ENCODE data around the gene C14orf180. TPM values are rescaled to one million over a fixed set of nuclear protein-coding genes. Genes with fewer than 3 reads are reported as not detected.

C14orf180 gene
- total and polyA plus RNA-seq, 2 experiments from 2014 or later, result not detected

DNA sequence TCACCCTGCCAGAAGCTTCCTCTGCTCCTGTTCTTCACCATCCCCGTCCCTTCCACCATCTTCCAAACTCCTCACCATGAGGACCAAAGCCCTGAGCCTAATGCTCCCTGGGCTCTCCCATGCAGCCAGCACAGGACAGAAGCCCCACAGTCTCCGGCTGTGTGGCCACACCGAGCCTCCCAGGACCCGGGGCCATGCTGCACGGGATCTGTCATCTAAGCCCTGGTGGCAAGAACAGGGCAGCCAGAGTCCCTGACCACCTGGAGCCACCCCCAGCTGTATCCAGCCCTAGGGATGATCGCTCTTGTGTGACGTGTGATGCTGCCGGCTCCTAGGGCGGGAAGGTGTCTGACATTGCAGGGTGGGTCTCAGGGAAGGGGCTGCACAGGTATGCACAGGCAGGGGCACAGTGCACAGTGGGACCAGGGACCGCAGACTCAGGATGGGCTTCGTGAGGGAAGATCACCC is 16.9 kb downstream of the C14orf180 start:
- Histone ChIP-seq H3K27me3 (replicated peaks; ENCODE audit: insufficient read depth) (no peaks in the 10 kb centered on the region; the same call in 1 of the 2 replicates), H3K4me3 (no peak overlapping the region), H3K36me3 (ENCODE audit: low read depth) (no peaks in the 10 kb centered on the region), H2AFZ (no peak overlapping the region), H3K27ac (no peak overlapping the region), H3F3A (ENCODE audit: insufficient read depth) (no peaks in the 10 kb centered on the region), H3K9me3 (ENCODE audit: low read depth) (no peaks in the 10 kb centered on the region), H4K20me1 (ENCODE audit: insufficient read depth) (no peaks in the 10 kb centered on the region), H3K4me2 (ENCODE audit: unreplicated experiment) (no peak overlapping the region), H3K4me1 (ENCODE audit: insufficient read depth) (no peaks in the 10 kb centered on the region), H3K79me2 (ENCODE audit: insufficient read depth) (no peaks in the 10 kb centered on the region), H3K9me2 (ENCODE audit: insufficient read depth) (no peaks in the 10 kb centered on the region), H3K9ac (no peak overlapping the region)
- WGBS, 2 experiments (ENCODE audit: low coverage in 1 of 2, low lambda C conversion rate in 2 of 2, missing lambda C conversion rate in 2 of 2), result 55 to 59% methylated on average over 11 of the region's 11 CpGs
- in situ Hi-C loops (cut with MboI), result no loop called here
- TF ChIP-seq EZH2phosphoT487 (IDR thresholded peaks at IDR 0.05; ENCODE audit: insufficient read depth, low read depth) (no peak), EZH2 (IDR thresholded peaks at IDR 0.05; ENCODE audit: insufficient read depth, poor library complexity, severe bottlenecking) (no peak)
- no peak for DNase-seq

DNA sequence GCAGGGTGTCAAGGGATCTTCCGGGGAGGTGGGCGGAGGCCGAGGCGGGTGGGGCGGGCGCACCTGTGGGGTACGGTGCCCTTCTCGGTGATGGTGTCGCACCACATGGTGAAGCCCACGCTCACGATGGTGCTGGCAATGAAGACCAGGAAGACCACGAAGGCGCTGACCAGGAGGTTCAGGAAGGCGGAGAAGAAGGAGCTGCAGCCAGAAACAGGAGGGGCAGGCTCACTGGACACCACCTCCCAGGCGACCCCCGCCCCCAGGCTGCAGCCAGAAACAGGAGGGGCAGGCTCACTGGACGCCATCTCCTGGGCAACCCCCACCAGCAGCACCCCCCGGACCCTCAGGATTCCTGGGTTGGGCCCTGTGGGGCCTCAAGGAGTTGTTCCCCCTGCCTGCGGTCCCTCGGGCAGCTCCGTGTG is 17.4 kb downstream of the C14orf180 start:
- Histone ChIP-seq H3K4me3 (no peak overlapping the region), H3F3A (ENCODE audit: insufficient read depth) (no peaks in the 10 kb centered on the region), H4K20me1 (ENCODE audit: insufficient read depth) (no peaks in the 10 kb centered on the region), H3K79me2 (ENCODE audit: insufficient read depth) (no peaks in the 10 kb centered on the region), H3K4me2 (ENCODE audit: unreplicated experiment) (no peak overlapping the region), H3K9me2 (ENCODE audit: insufficient read depth) (no peaks in the 10 kb centered on the region), H3K9me3 (ENCODE audit: low read depth) (no peaks in the 10 kb centered on the region), H3K9ac (no peak overlapping the region), H3K36me3 (ENCODE audit: low read depth) (no peaks in the 10 kb centered on the region), H2AFZ (no peak overlapping the region), H3K27me3 (replicated peaks; ENCODE audit: insufficient read depth) (no peaks in the 10 kb centered on the region; the same call in 1 of the 2 replicates), H3K27ac (no peak overlapping the region), H3K4me1 (ENCODE audit: insufficient read depth) (no peaks in the 10 kb centered on the region)
- in situ Hi-C loops (cut with MboI), result no loop called here
- WGBS, 2 experiments (ENCODE audit: low coverage in 1 of 2, low lambda C conversion rate in 2 of 2, missing lambda C conversion rate in 2 of 2), result 65 to 66% methylated on average over 18 to 20 of the region's 21 CpGs
- TF ChIP-seq EZH2phosphoT487 (IDR thresholded peaks at IDR 0.05; ENCODE audit: insufficient read depth, low read depth) (no peak), EZH2 (IDR thresholded peaks at IDR 0.05; ENCODE audit: insufficient read depth, poor library complexity, severe bottlenecking) (no peak)
- no peak for DNase-seq

DNA sequence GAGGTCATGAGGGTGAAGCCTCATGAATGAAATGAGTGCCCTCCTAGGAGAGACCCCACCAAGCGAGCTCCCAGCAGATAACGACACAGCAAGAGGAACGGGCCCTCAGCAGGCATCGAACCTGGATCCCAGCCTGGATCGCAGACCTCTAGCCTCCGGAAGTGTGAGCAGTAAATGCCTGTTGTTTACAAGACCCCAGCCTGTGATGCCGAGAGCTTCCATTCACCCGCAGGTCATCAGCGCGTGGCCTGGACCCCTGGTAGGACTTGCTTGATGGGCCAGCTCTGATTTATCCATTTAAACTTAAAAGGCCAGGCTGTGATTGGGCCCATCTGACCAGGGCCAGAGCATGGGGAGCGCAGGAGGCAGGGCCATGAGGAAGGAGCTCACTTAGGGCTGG is 18.0 kb downstream of the C14orf180 start:
- Histone ChIP-seq H4K20me1 (ENCODE audit: insufficient read depth) (no peaks in the 10 kb centered on the region), H3K9me2 (ENCODE audit: insufficient read depth) (no peaks in the 10 kb centered on the region), H3K27me3 (replicated peaks; ENCODE audit: insufficient read depth) (no peaks in the 10 kb centered on the region; the same call in 1 of the 2 replicates), H3K4me1 (ENCODE audit: insufficient read depth) (no peaks in the 10 kb centered on the region), H3K27ac (no peak overlapping the region), H3K4me2 (ENCODE audit: unreplicated experiment) (no peak overlapping the region), H3K9ac (no peak overlapping the region), H3K4me3 (no peak overlapping the region), H2AFZ (no peak overlapping the region), H3F3A (ENCODE audit: insufficient read depth) (no peaks in the 10 kb centered on the region), H3K79me2 (ENCODE audit: insufficient read depth) (no peaks in the 10 kb centered on the region), H3K36me3 (ENCODE audit: low read depth) (no peaks in the 10 kb centered on the region), H3K9me3 (ENCODE audit: low read depth) (no peaks in the 10 kb centered on the region)
- 76 to 77% methylated on average over 11 of the region's 11 CpGs for WGBS, 2 experiments (ENCODE audit: low coverage in 1 of 2, low lambda C conversion rate in 2 of 2, missing lambda C conversion rate in 2 of 2)
- in situ Hi-C loops (cut with MboI), result no loop called here
- no peak for TF ChIP-seq EZH2phosphoT487 (IDR thresholded peaks at IDR 0.05; ENCODE audit: insufficient read depth, low read depth)
- TF ChIP-seq EZH2 (IDR thresholded peaks at IDR 0.05; ENCODE audit: insufficient read depth, poor library complexity, severe bottlenecking), result no peak
- DNase-seq, result no peak

- H3F3A ChIP-seq (ENCODE audit: insufficient read depth), result no peaks in the 10 kb centered on the region
- no peak overlapping the region for H2AFZ ChIP-seq
- H3K4me2 ChIP-seq (ENCODE audit: unreplicated experiment), result no peak overlapping the region
- H3K36me3 ChIP-seq (ENCODE audit: low read depth), result no peaks in the 10 kb centered on the region
- TF ChIP-seq EZH2phosphoT487 (IDR thresholded peaks at IDR 0.05; ENCODE audit: insufficient read depth, low read depth), result no peak
- no peaks in the 10 kb centered on the region for H3K9me2 ChIP-seq (ENCODE audit: insufficient read depth)
- H3K4me3 ChIP-seq, result no peak overlapping the region
- no peaks in the 10 kb centered on the region for H3K9me3 ChIP-seq (ENCODE audit: low read depth)
- no peaks in the 10 kb centered on the region for H3K4me1 ChIP-seq (ENCODE audit: insufficient read depth)
- H3K27me3 ChIP-seq (replicated peaks; ENCODE audit: insufficient read depth), result peaks cover 4% of the 10 kb centered on the region; the same call in 1 of the 2 replicates
- DNase-seq, result no peak
- no peaks in the 10 kb centered on the region for H4K20me1 ChIP-seq (ENCODE audit: insufficient read depth)
- 11 to 13% methylated on average over 28 of the region's 28 CpGs for WGBS, 2 experiments (ENCODE audit: low coverage in 1 of 2, low lambda C conversion rate in 2 of 2, missing lambda C conversion rate in 2 of 2)
- H3K9ac ChIP-seq, result no peak overlapping the region
- no peaks in the 10 kb centered on the region for H3K79me2 ChIP-seq (ENCODE audit: insufficient read depth)
- H3K27ac ChIP-seq, result no peak overlapping the region
- in situ Hi-C loops (cut with MboI), result no loop called here
These were observed 18.7 kb downstream of the C14orf180 start for GRCh38 chr14:104598039-104598909.
